HG03135 (cell line): ENCODE data around the gene AMBRA1.

Experiments used
- ATAC-seq: cut with Tn5 transposase; IDR thresholded peaks from one replicate; pipeline ENCODE4 v1.9.1; 2021; ENCODE audit warnings: mild to moderate bottlenecking, moderate library complexity; ENCODE audit not compliant: unreplicated experiment

Gene AMBRA1

DNA sequence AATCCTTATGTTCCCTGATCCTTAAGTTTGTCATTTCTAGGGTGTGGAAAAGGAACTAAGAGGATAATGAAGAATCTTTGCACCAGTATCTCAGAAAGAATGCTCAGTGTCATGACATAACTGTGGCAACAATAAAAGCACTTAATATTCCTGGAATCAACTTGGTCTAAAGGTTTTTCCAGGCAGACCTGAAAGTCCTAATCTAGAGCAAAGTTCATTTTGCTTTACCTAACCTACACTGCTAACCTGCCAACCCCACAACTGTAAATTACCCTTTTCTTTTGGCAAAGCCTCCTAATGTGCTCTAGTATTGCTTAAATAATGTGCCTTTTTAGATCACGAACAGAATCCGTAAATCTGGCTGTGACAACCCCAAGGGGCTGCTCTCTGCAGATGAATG is 82.5 kb downstream of the AMBRA1 start:
- ATAC-seq, result no peak

DNA sequence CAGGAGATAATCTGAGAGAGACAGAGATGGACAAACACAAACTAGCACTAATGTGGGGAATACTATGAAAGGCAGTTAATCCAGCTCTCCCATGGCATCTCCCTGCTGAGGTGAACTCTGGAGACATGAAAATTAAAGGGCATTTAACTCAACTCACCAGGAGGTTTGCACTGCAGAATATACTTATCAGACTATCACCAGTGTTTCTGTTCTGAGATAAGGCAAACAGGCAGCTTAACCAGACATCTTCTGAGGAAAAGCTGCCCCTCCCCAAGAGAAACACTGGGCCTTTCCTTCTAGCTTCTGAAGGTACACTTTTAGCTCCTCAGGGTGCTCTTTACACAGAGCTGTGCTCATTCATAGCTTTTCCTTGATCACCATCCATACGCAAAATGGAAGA is 85.5 kb downstream of the AMBRA1 start:
- no peak for ATAC-seq

DNA sequence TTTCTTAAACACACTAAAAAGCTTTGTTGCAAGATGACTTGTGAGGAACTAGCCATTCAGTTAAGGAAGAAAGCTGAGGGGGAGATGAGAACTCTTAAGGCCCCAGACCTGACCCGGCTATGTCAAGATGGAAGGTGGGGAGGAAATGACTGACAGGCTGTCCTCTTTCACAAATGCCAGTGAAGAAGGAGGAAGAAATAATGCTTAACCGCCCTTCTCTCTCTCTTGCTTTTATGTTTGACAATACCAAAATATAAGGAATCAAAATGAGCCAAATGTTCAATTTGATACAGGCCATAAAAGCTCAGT is 87.4 kb downstream of the AMBRA1 start:
- ATAC-seq, result no peak

DNA sequence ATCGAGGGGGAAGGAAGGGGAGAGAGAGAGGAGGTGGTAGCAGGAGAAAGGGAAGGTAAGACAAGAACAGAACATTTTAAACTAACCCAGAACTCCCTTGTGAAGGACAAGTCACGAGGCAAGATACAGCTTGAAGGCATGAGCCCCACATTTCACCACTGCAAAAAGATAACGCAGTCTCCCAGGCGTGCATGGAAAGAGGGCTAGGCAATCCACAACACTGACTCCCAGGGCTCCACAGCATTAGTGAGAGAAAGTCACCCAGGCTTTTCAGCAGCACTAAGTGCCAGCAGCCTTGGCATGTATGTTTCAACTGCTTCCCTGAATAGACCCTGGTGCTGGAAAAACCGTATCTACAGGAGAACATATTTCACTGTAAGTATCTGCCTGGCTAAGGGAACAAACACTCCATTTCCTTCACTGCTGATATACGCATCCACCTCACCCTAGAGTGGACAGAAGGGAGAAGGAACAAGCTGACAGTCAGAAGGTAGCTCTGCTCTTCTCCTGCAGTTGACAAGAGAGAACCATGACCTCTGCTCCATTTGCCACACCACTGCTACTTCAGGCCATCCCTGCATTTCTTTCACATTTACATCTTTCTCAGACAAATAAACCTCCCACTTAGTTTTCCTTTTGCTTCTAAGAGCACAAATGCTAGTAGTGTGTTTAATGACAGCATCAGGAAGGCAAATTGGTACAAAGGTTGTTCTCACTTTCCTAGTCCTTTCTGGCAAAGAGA is 87.9 kb downstream of the AMBRA1 start:
- ATAC-seq, result no peak

DNA sequence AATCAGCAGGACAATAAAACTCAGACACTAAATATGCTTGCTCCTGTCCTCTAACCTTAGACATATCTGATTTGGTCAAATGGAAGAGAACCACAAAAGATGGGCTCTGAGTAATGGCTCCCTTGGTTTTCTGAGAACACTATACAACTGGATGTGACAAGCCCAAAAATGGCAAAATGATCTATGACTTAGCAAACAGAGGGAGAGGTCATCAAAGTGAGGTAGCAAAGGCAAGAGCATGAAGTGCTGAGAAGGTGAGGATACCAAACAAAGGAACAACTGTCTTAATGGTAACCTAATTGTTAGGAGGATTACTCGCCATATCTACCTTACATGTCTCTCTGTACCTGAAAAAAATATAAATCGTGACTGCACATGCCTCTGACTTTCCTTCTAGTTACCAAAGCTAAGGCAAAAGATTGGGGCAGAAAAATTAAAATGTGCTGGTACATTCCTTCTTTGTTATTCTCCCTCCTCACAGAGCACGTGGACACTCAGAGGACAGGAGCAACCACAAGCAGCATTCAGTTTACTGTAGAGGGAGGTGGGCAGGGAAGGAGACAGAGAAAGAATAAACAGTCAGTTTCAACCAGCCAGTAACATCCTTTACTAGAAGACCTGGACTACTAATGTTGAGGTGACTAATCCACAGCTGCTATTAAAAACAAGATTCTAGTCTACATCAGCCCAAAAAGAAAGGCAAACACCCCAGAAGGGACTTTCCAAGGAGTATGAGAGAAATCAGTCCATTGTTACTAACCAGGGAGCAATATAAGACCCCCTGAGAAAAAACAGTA is 88.8 kb downstream of the AMBRA1 start:
- ATAC-seq, result peak; percentile 56

DNA sequence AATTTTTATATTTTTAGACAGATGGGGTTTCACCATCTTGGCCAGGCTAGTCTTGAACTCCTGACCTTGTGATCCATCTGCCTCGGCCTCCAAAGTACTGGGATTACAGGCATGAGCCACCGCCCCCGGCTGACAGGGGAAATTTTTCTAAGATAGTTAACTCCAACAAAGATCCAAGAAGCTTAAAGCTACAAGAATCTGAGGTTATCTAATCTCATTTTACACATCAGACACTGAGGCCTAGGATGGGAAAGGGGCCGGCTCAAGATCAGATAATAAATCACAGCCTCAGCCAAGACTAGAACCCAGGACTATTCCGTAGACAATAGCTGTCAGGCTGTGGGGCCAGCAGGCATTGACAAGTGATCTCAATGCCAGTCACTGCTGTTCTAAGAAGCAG is 94.0 kb downstream of the AMBRA1 start:
- ATAC-seq, result no peak

DNA sequence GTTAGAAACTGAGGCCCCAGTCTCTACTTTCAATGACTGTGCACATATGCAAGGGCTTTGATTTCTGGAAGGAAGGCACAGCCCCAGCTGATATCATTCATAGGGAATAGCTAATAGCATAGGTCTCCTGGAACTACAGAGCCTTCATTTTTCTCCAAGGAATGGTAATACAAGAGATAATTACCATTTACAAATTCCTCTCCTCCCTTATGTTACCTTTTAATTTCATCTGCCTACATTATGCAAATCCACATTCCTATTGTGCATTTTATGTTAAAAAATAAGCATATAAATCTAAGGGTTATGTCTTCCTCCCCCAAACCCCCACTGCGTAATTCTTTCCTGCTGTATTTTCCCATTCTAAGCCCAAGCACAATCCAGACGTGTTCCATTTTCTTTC is 94.9 kb downstream of the AMBRA1 start:
- no peak for ATAC-seq

DNA sequence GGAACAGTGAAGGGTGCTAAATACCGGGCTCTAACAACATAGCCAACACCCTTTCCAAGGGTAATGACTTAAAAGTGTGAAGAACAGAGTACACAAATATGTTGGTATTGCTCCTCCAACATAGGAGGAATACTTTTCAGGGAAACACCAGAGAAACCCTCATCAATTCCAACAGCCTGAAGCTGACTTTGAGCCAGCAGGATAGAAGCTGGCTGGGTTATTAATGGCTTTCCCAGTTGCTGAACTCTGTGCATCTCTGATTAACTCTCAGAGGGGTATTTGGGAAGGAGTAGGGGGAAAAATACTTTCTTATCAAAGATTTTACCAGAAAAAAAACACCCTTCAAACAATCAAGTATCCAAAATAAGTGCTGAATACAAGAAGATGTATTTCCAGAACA is 95.6 kb downstream of the AMBRA1 start:
- ATAC-seq, result no peak

DNA sequence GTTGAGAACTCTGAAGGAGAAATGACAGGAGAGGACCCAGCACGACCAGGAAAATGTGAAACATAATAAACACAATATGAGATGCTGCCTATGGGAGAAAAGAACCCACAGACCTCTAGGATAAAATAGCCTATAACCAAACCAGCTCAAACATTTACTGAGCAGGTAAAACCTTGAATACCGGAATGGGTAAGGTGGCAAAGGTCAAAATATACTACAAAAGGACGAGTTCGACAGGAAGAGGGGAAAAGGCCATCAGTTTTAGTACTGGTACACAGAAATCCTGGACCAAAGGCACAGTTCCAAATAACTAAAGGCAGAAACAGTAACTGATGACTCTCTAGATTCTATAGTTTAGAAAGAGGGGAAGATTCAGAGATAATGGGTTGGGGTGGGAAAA is 96.3 kb downstream of the AMBRA1 start:
- ATAC-seq, result no peak

DNA sequence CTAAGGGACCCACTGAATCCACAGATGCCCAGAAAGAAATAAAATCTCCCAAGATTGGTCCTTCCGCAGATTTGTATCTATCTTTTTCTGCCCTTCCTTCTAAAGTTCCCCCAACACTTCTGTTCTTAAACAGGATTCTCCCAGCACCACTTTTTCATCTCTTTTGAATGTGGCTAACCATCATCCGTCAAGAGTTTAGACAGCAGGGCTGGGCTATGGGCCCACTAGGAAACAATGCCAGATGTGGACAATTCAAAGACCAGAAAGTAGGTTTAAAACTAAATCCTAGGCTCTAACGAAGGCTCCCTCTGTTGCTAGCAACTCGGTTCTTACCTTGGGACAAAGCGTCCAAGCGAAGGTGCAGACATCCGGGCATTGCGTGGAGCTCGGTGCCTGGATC is 100.0 kb downstream of the AMBRA1 start:
- ATAC-seq, result no peak

DNA sequence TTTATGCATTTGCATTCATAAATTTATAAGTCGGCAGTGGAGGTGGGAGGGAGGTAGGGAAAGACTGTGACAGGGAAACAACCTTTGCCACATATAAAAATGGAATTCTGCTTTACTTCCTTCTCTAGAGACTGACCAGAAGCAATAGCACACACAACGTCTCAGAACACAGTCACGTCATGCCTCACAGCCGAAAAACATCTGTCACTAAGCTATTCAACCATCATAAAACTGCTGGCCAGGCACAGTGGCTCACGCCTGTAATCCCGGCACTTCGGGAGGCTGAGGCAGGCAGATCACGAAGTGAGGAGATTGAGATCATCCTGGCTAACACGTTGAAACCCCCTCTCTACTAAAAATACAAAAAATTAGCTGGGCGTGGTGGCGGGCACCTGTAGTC is 101.3 kb downstream of the AMBRA1 start:
- no peak for ATAC-seq

DNA sequence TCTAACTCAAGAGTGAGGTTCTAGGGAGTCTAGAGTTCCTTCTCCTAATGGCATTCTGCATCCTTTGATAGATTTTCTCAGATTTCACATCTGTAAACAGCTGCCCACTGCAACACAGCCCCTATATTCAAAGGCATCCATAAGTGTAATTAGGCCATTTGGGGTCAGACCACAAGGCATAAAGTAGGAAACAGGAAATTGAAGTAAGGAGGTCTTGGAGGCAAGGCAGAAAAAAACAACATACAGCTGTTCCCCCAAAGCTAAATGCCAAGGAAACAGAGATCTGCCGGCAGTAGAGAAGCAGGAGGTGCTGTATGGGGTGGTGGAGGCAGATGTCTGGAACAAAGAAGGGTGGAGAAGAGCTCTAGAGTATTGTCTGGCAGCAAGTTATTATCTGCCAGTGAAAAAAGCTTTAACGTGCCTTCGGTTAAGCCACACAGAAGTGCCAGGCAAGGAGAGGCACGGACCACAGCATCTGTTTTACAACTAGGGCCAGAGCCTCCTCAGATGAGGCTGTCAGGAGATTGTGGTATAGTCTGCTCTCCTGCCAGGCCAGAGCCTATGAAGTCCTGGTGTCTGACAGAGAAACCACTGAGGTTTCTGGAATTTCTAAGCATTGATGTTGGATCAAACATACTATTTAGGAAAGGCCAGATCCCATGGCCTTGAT is 102.0 kb downstream of the AMBRA1 start:
- no peak for ATAC-seq

DNA sequence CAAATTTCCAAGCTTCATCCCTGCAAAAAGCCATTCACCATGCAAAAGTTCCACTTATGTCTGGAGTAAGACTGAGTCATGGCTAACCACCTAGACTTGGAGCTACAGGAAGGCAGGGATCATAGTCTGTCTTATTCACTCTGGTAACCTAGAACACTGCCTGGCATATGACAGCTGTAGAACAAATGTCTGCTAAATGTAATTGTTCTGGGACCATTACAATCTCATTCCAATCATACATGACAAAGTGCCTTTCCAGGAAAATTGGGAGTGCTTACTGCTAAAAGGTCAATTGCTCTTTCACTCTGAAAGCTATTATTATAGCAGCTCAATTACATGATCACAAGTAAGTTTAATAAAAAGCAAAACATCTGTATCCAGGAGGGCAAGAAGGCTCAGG is 103.2 kb downstream of the AMBRA1 start:
- no peak for ATAC-seq

DNA sequence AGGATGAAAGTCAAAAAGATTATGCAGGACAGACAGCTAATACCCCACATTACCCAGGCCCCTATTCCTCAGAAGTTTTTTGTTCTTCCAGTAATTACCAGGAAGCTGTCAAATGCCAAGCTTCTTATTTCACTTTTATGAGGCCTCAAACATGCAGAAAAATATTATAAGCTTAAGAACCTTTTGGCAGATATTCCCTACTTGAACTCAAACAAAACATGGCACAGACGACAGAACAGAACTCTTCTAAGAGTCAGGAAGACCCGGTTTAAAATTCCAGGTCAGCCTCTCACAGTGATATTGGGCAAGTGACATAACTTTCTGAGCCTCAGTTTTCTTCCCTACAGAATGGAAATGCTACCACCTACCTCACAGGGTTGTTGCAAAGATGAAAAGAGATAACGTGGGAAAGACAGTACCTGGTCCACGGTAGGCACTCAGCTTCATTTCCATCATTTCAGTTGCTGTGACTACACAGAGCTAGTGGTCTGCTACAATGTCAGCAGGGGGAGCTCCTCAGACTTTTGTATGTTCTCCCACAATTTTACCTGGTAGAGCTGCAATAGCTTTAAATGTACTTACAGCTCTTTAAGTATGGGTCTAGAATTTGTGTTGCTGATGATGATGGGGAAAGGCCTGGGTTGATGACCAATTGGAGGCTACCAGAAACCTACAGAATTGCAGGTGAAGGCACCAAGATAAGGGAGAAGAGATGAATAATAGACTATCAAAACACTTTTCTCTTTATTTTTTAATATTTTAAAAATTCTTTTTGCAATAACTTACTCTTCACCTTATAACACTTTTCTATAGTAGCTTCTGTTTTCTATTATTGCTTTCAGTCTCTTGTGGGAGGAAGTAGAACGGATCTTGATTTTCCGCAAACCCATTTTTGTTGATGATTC is 103.9 kb downstream of the AMBRA1 start:
- ATAC-seq, result no peak

DNA sequence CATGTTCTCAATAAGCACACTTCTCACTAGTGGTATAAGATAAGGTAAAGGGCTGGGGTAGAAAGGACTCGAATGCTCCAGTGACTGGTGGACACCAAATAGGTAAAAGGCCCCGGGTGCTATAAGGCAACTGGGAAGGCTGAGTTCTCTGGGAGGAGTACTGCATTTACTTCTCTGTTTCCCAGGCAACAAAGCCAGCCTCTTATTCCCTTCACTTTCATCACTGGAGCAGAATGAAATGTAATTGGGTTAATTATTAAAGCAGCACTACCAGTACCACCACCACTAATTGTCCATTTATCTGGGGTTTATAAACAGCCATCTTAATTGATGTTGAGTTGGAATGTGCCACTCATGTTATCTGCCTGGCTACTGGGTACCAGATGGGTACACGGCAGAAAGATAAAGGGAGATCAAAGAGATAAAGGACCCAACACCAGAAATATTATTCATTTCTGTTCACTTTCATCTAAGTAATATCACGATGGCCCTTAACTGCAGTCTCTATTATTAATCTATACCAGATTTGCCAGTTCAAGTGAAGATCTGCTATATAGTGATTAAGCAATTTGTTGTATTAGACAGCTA is 107.9 kb downstream of the AMBRA1 start:
- ATAC-seq, result no peak

DNA sequence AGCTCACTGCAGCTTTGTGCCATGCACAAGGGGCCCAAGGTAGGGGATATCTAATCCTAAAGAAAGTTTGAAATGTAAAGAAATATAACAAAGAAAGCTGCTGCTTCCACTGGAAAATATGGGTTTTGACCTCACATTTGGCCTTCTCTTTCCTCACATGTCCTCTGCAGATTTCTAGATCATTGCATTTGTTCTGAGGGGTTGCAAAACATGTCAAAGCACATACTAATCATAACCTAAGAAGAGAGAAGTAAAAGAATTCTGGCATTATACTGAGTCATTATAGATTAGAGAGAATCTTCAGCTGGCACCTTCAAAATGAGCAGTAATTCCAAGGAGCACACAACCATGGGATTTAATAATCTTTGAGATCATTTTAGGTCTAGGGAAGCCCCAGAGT is 109.7 kb downstream of the AMBRA1 start:
- no peak for ATAC-seq

DNA sequence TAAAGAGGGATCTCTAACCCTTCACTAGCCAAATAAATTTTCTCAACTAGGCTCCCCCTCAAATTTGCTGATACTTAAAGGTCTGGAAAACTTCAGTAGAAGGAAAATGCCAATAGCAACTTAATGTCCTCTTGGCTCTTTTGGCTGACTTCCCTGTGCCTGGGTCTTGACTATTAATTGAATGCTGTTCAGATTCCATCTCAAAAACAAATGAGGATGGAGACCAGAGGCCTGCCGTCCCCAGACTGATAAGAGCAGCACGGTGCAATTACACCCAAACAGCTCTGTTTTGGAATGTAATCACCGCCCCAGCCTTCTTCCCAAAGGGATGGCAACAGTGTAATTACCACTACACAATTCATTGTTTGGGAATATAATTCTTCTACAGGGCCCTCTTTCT is 112.9 kb downstream of the AMBRA1 start:
- no peak for ATAC-seq

DNA sequence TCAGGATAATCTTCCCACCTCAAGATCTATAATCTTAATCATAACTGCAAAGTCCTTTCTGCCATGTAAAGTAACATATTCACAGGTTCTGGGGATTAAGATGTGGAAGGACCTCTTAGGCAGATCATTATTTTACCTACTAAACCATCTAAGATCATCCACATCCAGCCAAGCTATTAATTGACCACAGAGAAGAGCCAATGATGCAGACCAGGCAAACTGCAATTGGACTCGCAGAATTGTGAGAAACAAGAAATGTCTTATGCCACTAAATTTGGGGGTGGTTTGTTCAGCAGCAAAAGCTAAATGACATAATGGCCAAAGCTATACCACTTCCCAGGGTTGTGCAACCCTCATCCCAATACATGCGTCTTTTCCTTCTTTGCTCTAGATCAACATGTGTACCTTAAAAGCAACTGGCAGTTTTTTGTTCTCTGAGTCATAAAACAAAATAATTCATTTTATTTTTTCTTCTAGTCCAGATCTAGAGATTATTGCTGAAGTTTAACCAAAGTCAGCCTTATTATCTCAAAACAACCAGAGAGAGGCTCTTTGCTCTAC is 113.6 kb downstream of the AMBRA1 start:
- no peak for ATAC-seq

DNA sequence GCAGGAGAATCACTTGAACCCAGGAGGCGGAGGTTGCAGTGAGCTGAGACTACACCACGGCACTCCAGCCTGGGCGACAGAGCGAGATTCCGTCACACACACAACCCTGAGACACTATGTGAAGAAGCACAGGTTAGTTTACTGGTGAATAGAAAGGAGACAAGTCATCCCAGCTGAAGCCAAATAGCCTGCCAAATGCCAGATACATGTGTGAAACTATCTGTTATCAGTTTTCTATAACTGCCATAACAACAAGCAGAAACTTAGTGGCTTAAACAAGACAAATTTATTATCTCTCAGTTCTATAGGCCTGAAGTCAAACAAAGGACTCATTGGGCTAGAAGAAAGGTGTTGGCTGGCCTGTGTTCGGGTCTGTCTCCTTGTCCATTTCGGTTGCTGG is 114.2 kb downstream of the AMBRA1 start:
- no peak for ATAC-seq

DNA sequence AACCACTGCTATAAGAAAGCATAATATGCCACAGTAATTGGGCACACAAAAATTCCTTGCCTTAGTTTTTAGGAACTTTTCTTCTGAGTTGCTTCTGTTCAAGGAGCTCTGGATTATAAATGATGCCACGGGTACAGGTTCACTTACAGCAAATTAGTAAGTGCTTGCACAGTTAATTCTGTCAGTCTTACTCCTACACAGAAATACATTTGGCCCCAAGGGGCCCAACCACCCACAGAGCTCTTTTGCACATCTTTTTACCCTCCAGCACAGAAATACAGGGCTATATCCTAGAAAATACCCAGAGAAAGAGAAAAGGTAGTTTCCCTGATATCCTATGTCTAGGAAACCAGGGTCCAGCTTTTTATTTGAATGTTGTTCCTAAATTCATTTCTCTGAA is 115.6 kb downstream of the AMBRA1 start:
- no peak for ATAC-seq
